GM13977 (cell line): Measurements from ENCODE around the gene COL6A6.

Experiments
- DNase-seq: peaks from one replicate; pipeline ENCODE4 v3.0.0; 2012; ENCODE audit warnings: low spot score
- in situ Hi-C: fragments of 300-500 bp; cut with MboI; formaldehyde crosslinking; loops from one replicate; pipeline ENCODE4 v1.12.0; 2022; ENCODE audit warnings: low sequenced_read_pairs, low pct_unique_long_range_greater_than_20kb, mixed read lengths, inconsistent platforms; ENCODE audit not compliant: unreplicated experiment
- TF ChIP-seq, protein P1 (sequence below): IDR thresholded peaks from 2 replicates; pipeline ENCODE4 v1.5.1; 2012; ENCODE audit warnings: mild to moderate bottlenecking, control low read depth; ENCODE audit not compliant: insufficient read depth; ENCODE audit errors: extremely low read depth, missing control alignments

Gene COL6A6, protein sequence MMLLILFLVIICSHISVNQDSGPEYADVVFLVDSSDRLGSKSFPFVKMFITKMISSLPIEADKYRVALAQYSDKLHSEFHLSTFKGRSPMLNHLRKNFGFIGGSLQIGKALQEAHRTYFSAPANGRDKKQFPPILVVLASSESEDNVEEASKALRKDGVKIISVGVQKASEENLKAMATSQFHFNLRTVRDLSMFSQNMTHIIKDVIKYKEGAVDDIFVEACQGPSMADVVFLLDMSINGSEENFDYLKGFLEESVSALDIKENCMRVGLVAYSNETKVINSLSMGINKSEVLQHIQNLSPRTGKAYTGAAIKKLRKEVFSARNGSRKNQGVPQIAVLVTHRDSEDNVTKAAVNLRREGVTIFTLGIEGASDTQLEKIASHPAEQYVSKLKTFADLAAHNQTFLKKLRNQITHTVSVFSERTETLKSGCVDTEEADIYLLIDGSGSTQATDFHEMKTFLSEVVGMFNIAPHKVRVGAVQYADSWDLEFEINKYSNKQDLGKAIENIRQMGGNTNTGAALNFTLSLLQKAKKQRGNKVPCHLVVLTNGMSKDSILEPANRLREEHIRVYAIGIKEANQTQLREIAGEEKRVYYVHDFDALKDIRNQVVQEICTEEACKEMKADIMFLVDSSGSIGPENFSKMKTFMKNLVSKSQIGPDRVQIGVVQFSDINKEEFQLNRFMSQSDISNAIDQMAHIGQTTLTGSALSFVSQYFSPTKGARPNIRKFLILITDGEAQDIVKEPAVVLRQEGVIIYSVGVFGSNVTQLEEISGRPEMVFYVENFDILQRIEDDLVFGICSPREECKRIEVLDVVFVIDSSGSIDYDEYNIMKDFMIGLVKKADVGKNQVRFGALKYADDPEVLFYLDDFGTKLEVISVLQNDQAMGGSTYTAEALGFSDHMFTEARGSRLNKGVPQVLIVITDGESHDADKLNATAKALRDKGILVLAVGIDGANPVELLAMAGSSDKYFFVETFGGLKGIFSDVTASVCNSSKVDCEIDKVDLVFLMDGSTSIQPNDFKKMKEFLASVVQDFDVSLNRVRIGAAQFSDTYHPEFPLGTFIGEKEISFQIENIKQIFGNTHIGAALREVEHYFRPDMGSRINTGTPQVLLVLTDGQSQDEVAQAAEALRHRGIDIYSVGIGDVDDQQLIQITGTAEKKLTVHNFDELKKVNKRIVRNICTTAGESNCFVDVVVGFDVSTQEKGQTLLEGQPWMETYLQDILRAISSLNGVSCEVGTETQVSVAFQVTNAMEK (N-terminal part only)

DNA sequence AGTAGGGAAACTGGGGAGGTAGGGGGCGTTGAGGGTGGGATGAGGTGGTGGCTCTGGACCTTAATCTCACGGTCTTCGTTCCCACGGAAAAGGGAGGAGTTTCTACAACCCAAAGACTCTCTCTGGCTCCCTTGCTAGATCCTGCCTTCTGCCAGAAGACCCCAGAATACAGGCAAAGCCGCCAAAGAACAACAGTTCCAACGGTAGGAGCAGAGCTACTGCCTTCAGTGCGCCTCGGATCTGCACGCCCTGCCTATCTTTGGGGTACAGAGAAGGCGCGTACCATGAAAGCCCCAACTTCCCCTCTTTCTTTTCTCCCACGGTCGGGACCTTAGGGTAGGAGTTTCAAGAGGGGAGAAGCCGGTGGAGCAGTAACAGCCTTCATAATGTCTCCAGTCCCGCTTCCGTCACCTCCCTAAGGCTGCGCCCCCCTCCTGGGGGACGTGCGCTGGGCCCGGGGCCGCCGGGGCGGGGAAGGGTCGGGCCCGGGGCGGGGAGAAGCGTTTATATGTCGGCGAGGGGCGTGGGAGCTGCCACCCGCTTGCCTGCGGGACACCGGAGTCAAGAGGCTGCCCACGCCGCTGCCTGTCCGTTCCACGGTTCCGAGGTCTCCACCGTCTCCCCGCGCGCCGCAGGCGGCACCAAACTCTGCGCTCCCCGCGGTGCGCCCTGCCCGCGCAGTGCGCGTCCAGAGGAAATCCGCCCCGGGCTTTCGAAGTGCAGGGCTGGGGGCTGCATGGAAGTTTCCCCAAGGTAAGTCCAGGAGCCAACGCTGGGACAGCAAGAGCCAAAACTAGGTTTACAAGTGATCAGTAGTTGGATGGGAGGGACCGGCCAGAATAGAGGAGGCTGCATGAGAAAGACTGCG lies at the start of gene COL6A6:
Gene COL6A6, plus strand, starts transcription at position 533 of the 868 bp plus-strand sequence. CDS start 43,188 bp downstream, outside the sequence.
- TF ChIP-seq, protein P1, sequence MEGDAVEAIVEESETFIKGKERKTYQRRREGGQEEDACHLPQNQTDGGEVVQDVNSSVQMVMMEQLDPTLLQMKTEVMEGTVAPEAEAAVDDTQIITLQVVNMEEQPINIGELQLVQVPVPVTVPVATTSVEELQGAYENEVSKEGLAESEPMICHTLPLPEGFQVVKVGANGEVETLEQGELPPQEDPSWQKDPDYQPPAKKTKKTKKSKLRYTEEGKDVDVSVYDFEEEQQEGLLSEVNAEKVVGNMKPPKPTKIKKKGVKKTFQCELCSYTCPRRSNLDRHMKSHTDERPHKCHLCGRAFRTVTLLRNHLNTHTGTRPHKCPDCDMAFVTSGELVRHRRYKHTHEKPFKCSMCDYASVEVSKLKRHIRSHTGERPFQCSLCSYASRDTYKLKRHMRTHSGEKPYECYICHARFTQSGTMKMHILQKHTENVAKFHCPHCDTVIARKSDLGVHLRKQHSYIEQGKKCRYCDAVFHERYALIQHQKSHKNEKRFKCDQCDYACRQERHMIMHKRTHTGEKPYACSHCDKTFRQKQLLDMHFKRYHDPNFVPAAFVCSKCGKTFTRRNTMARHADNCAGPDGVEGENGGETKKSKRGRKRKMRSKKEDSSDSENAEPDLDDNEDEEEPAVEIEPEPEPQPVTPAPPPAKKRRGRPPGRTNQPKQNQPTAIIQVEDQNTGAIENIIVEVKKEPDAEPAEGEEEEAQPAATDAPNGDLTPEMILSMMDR: no peak
- no peak for DNase-seq
- in situ Hi-C loops: no loop called here

DNA sequence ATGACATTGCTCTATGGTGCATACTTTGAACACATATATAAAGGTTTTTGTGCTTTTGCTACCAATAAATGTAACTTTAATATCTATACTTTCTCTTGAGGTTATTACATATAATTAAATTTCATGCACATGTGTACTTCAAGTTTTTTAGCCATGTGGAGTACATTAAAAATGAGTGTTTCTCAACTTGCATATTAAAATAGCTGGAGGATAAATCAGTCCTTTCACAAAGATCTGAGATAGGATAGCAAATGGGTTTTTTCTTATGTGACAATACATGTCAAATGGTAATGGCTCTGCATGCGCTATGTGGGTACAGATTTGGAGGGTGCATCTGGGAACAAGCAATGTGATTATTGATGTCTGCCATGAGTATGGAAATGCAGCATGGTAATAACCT lies 48.7 kb upstream of the COL6A6 start:
- TF ChIP-seq, protein P1: no peak
- in situ Hi-C loops: no loop called here
- DNase-seq: no peak

DNA sequence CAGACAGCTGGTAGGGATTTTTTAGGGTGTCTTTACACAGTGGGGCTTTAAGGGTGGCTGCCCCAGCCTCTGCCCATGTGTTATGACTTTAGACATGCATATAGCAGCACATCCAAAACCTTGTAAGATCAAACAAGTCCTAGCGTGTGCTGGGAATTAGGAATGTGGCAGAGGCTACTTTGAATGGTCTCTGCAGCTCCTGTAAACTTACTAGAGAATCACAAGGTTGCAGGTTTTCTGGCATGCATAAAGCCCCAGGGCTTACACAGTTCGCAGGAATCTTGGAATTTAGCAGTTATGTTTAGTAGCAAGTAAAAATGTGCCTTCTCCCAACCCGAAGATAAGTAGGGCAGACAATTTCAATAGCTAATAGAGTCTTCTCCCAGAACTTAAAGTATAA lies 46.9 kb upstream of the COL6A6 start:
- TF ChIP-seq, protein P1: no peak
- no peak for DNase-seq
- in situ Hi-C loops: no loop called here

DNA sequence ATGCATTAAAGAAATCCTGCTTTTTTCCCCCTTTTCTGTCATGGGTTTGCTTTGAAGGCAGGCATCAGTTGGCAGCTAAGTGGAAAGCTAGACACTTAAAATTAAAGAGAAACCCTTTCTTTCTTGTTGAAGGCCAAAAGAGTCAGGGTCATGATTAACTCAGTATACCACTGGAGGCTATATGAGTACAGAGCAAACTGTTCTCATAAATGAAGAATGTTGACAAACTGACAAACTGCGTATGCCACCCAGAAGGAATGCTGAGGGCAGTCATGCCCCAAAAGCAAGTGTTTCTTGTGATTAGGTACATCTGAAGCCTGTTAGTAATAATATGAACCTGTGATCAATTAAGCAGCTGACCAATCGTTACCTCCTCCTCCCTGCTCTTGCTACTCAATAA lies 43.6 kb upstream of the COL6A6 start:
- in situ Hi-C loops: no loop called here
- TF ChIP-seq, protein P1: no peak
- DNase-seq: no peak

DNA sequence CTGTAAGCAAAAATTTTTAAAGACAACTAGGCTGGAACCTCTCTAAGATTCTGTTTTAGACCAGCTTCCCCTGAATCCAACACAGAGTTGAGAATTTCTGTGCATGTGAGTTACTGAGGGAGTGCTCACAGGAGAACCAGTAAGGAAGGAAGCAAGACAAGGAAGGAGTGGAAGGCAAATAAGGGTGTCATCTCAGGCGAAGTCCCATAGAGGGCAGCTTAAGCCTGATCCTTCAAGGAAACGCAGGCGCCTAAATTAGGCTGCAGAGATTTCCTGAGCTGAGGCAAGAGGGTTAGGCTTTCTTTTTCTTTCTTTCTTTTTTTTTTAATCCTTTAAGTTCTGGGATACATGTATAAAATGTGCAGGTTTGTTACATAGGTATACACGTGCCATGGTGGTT lies 36.2 kb upstream of the COL6A6 start:
- in situ Hi-C loops: no loop called here
- TF ChIP-seq, protein P1: peak; percentile 29
- DNase-seq: no peak
